OCI-LY3 (cell line): ENCODE measurements around the gene SMAD3.

Source experiments
- CTCF ChIP-seq: fragments of 200-600, 300-600 bp; sonication (generic); IDR thresholded peaks from 2 replicates; pipeline ENCODE4 v1.5.1; 2014; ENCODE audit warnings: antibody characterized with exemption, low read length, low read depth
- EZH2phosphoT487 ChIP-seq: fragments of 200-600 bp; shearing (Covaris generic); IDR thresholded peaks from 2 replicates; pipeline ENCODE4 v1.6.1; 2018; ENCODE audit warnings: antibody characterized with exemption, mixed run types, low read depth

DNA sequence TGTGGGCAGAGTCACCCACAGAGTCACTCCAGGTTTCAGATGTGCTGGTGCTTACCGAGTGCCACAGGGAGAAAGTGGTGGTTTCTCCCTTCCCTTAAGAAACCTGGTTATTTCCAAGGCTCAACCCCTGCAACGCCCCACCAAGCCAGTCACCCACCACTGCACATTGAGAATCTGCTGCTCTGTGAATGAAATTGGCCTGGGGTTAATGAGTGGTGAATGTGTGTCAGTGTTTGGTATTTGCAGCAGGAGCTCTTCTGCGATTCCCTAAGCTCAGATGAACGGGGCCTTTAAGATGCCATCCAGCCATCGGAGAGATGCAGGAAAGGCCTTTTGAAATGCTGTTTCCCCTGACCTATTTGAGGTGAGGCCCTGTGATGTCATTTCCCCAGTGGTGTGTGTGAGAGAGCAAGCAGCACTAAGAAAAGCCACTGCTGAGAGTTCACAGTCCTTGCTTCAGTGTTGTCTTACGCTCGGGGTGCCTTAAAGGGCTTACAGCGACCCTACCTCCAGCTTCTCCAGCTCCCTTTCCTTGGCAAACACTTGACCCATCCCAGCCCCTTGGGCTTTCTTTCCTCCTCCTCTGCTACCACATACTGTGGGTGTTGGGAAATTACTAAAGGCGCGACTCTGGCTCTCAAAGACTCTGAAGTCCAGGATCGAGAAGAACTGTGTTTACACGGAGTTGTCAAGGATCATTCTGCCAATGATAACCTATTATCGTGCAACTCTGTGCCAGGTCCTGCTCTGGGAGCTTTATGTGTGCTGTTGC lies 68.9 kb downstream of the SMAD3 start:
- TF ChIP-seq CTCF, result no peak
- TF ChIP-seq EZH2phosphoT487, result no peak
